CD4-positive, CD25-positive, alpha-beta regulatory T cell (primary cell): ENCODE results near the gene TOMM7. TPM values are rescaled to one million over a fixed set of nuclear protein-coding genes. Genes with fewer than 3 reads are reported as not detected.

Experiments used
- ATAC-seq, 2 donors: fragments of 150-1000 bp; cut with Tn5 transposase; one replicate each; pipeline ENCODE4 v1.10.0; 2021; ENCODE audit warnings: low read depth in 2 of 2, moderate number of reproducible peaks in 2 of 2, moderate library complexity in 1 of 2
- DNase-seq, 3 donors: peaks; one replicate each; pipeline versions ENCODE4 v3.0.0 to v3.0.0-alpha.2; 2012 to 2022; ENCODE audit warnings: mixed read lengths in 1 of 3
- H3K27ac ChIP-seq: one replicate; pipeline ENCODE4 v1.7.0; 2013; ENCODE audit warnings: mild to moderate bottlenecking, low read length; ENCODE audit not compliant: insufficient read depth, poor library complexity, severe bottlenecking
- H3K27me3 ChIP-seq: one replicate; pipeline ENCODE4 v1.7.0; 2013; ENCODE audit warnings: low read length; ENCODE audit not compliant: control insufficient read depth, insufficient read depth
- H3K36me3 ChIP-seq: one replicate; pipeline ENCODE4 v1.7.0; 2013; ENCODE audit warnings: mild to moderate bottlenecking, low read length, moderate library complexity; ENCODE audit not compliant: control insufficient read depth, insufficient read depth
- H3K4me1 ChIP-seq: 2 replicates; pipeline ENCODE4 v1.7.0; 2013; ENCODE audit warnings: mild to moderate bottlenecking, low read length; ENCODE audit not compliant: insufficient read depth, control insufficient read depth, poor library complexity, severe bottlenecking
- H3K4me3 ChIP-seq: one replicate; pipeline ENCODE4 v1.7.0; 2013; ENCODE audit warnings: low read depth, mild to moderate bottlenecking, low read length, moderate library complexity
- H3K9me3 ChIP-seq, 2 experiments: 1 replicate in 1 of 2; 2 replicates in 1 of 2; pipeline ENCODE4 v1.7.0; 2013; ENCODE audit warnings: low read length in 2 of 2, mild to moderate bottlenecking in 1 of 2, moderate library complexity in 1 of 2; ENCODE audit not compliant: control insufficient read depth in 2 of 2
- H3K27ac Mint-ChIP-seq, 3 donors: one replicate each; pipeline ENCODE4 v1.8.0; 2020 to 2022; ENCODE audit warnings: mild to moderate bottlenecking in 3 of 3, mixed read lengths in 3 of 3, moderate library complexity in 2 of 3
- H3K27me3 Mint-ChIP-seq: one replicate; pipeline ENCODE4 v1.8.0; 2022; ENCODE audit warnings: mild to moderate bottlenecking, mixed read lengths
- H3K36me3 Mint-ChIP-seq: one replicate; pipeline ENCODE4 v1.8.0; 2020; ENCODE audit warnings: mixed read lengths
- H3K4me1 Mint-ChIP-seq, 4 donors: one replicate each; pipeline ENCODE4 v1.8.0; 2020 to 2022; ENCODE audit warnings: mixed read lengths in 4 of 4, mild to moderate bottlenecking in 1 of 4
- H3K4me3 Mint-ChIP-seq, 4 donors: one replicate each; pipeline ENCODE4 v1.8.0; 2020 to 2022; ENCODE audit warnings: mild to moderate bottlenecking in 4 of 4, mixed read lengths in 4 of 4, moderate library complexity in 3 of 4
- H3K9me3 Mint-ChIP-seq, 7 donors: one replicate each; pipeline ENCODE4 v1.8.0; 2020 to 2022; ENCODE audit warnings: mixed read lengths in 7 of 7, mild to moderate bottlenecking in 3 of 7, moderate library complexity in 2 of 7
- polyA plus RNA-seq, 4 donors: library from polyadenylated mRNA; unstranded; fragments of 300-500 nt; fragmentation: Illumina TruSeq; gene quantifications; one replicate each; pipeline ENCODE4 v1.2.3, GENCODE V29; 2021
- total RNA-seq: library from RNA; stranded (reverse); gene quantifications from one replicate; pipeline ENCODE4 v1.2.3, GENCODE V29; 2022

Gene TOMM7
- total and polyA plus RNA-seq, 5 donors from 2014 or later: 217 to 490 (median 405) TPM

- Mint-ChIP-seq H3K9me3 (no peaks in the 10 kb centered on the region), H3K27ac (peak overlapping the region in 1 of 3 donors; percentile 38), H3K27me3 (no peaks in the 10 kb centered on the region), H3K4me1 (peaks cover 22 to 35% (median 26%) of the 10 kb centered on the region in 4 donors), H3K4me3 (no peak overlapping the region), H3K36me3 (peaks cover 24% of the 10 kb centered on the region)
- no peak overlapping the region for H3K27ac ChIP-seq
- H3K36me3 ChIP-seq: peaks cover 54% of the 10 kb centered on the region
- H3K4me3 ChIP-seq: no peak overlapping the region
- H3K4me1 ChIP-seq: peaks cover 5% of the 10 kb centered on the region
- H3K9me3 ChIP-seq: no peaks in the 10 kb centered on the region
- DNase-seq (no peak), ATAC-seq (no peak)
- H3K27me3 ChIP-seq: no peaks in the 10 kb centered on the region
Measured at GRCh38 chr7:22814261-22815208, 8.1 kb downstream of the TOMM7 start.

- Histone ChIP-seq H3K36me3 (peaks cover 48% of the 10 kb centered on the region), H3K4me3 (no peak overlapping the region), H3K4me1 (no peaks in the 10 kb centered on the region), H3K27ac (no peak overlapping the region), H3K27me3 (no peaks in the 10 kb centered on the region), H3K9me3 (no peaks in the 10 kb centered on the region)
- H3K27ac Mint-ChIP-seq: no peak overlapping the region
- ATAC-seq (no peak), DNase-seq (no peak)
- peaks cover 21% of the 10 kb centered on the region for H3K36me3 Mint-ChIP-seq
- peaks cover 7 to 25% (median 19%) of the 10 kb centered on the region in 4 donors for H3K4me1 Mint-ChIP-seq
- no peak overlapping the region for H3K4me3 Mint-ChIP-seq
- no peaks in the 10 kb centered on the region for H3K9me3 Mint-ChIP-seq
- no peaks in the 10 kb centered on the region for H3K27me3 Mint-ChIP-seq
Measured at GRCh38 chr7:22812353-22812752, 10.3 kb downstream of the TOMM7 start.

DNA sequence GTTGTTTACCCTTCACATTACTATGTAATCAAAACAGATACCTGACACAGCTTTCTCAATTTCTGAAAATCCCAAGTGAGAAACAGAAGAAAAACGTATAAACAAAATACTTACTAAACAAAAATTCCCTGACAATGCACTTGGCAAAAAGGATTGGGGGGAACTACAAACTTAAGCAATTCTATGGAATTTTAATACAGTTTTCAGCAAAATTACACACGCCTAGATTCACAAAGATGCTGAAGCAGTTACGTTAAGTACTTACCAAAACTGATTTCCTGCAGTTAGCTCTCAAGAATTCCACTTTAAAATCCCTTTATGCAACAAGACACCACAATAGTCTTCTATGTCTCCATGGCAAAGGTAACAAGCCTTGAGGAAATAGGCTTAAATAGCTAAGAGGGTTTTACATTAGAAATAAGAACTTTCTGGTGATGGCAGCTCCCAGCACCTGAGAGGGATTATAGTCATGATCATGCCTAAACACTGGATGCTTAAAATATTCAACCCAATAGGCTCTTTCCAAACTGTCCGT, 10.8 kb downstream of the TOMM7 start:
- H3K36me3 Mint-ChIP-seq: peaks cover 21% of the 10 kb centered on the region

DNA sequence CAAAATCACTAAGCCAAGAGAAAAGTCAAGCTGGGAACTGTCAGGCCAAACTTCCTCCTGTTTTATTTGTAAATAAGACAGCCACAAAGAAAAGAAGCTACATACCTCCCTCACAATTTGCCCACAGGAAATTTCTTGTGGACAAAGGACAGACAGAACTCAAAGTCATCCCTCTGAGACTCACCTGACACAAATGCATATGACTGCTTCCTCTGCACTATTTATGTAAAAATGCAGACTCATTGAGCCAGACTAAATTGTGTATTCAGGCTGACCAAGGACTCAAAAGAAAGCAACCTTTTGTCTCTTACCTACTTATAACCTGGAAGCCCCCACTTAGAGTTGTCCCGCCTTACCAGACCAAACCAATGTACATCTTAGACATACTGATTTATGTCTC, 11.8 kb downstream of the TOMM7 start:
- Histone ChIP-seq H3K4me3 (no peak overlapping the region), H3K36me3 (peaks cover 34% of the 10 kb centered on the region), H3K4me1 (no peaks in the 10 kb centered on the region), H3K27me3 (no peaks in the 10 kb centered on the region), H3K27ac (no peak overlapping the region), H3K9me3 (no peaks in the 10 kb centered on the region)
- H3K27me3 Mint-ChIP-seq: peaks cover 3% of the 10 kb centered on the region
- peaks cover 21% of the 10 kb centered on the region for H3K36me3 Mint-ChIP-seq
- peak overlapping the region in 2 of 3 donors; percentile 65 for H3K27ac Mint-ChIP-seq
- ATAC-seq: no peak
- H3K9me3 Mint-ChIP-seq: no peaks in the 10 kb centered on the region
- no peak for DNase-seq
- no peak overlapping the region for H3K4me3 Mint-ChIP-seq
- H3K4me1 Mint-ChIP-seq: peaks cover 0 to 13% (median 9%) of the 10 kb centered on the region in 4 donors

More for the DNA sequence above, 10.8 kb downstream of the TOMM7 start:
- Mint-ChIP-seq H3K4me3 (no peak overlapping the region), H3K27ac (no peak overlapping the region), H3K4me1 (peaks cover 6 to 21% (median 16%) of the 10 kb centered on the region in 4 donors), H3K27me3 (no peaks in the 10 kb centered on the region), H3K9me3 (no peaks in the 10 kb centered on the region)
- Histone ChIP-seq H3K36me3 (peaks cover 43% of the 10 kb centered on the region), H3K4me1 (no peaks in the 10 kb centered on the region), H3K27me3 (no peaks in the 10 kb centered on the region), H3K4me3 (no peak overlapping the region), H3K27ac (no peak overlapping the region), H3K9me3 (no peaks in the 10 kb centered on the region)
- DNase-seq (no peak), ATAC-seq (no peak)

DNA sequence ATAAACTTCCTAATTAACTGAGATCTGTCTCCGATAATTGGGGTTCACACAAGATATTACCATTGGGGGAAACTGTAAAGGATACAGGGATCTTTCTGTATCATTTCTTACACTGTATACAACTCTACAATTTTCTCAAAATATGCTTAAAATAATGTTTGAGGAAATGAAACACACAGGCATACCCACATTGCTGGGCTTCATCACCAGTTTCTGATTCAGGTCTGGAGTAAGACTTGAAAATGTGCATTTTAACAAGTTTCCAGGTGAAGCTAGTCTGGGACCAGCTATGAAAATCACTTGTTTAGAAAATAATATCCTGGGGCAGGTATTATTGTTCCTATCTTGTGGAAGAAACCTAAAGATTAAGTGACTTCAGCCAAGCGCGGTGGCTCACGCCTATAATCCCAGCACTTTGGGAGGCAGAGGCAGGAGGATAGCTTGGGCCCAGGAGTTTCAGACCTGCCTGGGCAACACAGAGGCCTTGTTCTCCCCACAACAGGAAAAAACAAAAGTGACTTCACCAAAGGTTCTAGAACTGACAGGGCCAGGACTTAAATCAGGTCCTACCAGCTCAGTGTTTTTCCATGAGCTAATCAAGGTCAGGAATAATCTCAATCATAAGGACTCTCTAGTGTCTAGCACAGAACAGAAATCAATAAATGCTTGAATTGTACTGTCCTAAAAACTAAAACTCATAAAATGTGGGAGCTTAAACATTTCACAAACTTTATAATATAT, 12.6 kb downstream of the TOMM7 start:
- peak overlapping the region in 2 of 3 donors; percentile 38 to 65 for H3K27ac Mint-ChIP-seq
- H3K27ac ChIP-seq: no peak overlapping the region
- H3K27me3 Mint-ChIP-seq: peaks cover 4% of the 10 kb centered on the region
- H3K4me3 Mint-ChIP-seq: no peak overlapping the region
- DNase-seq: no peak
- no peaks in the 10 kb centered on the region for H3K27me3 ChIP-seq
- H3K36me3 Mint-ChIP-seq: peaks cover 21% of the 10 kb centered on the region
- H3K9me3 ChIP-seq: no peaks in the 10 kb centered on the region
- H3K36me3 ChIP-seq: peaks cover 26% of the 10 kb centered on the region
- H3K4me1 Mint-ChIP-seq: peaks cover 0 to 9% (median 3%) of the 10 kb centered on the region in 4 donors
- no peak for ATAC-seq
- no peaks in the 10 kb centered on the region for H3K4me1 ChIP-seq
- no peaks in the 10 kb centered on the region for H3K9me3 Mint-ChIP-seq
- H3K4me3 ChIP-seq: no peak overlapping the region

- Histone ChIP-seq H3K4me3 (no peak overlapping the region), H3K36me3 (peaks cover 12% of the 10 kb centered on the region), H3K4me1 (no peaks in the 10 kb centered on the region), H3K27me3 (no peaks in the 10 kb centered on the region), H3K9me3 (no peaks in the 10 kb centered on the region), H3K27ac (no peak overlapping the region)
- Mint-ChIP-seq H3K9me3 (no peaks in the 10 kb centered on the region), H3K27me3 (peaks cover 11% of the 10 kb centered on the region), H3K36me3 (peaks cover 12% of the 10 kb centered on the region), H3K4me1 (peaks cover 0 to 3% (median 1%) of the 10 kb centered on the region in 4 donors), H3K4me3 (no peak overlapping the region), H3K27ac (no peak overlapping the region)
- DNase-seq (no peak), ATAC-seq (no peak)
Measured at GRCh38 chr7:22808140-22808539, 14.5 kb downstream of the TOMM7 start.

DNA sequence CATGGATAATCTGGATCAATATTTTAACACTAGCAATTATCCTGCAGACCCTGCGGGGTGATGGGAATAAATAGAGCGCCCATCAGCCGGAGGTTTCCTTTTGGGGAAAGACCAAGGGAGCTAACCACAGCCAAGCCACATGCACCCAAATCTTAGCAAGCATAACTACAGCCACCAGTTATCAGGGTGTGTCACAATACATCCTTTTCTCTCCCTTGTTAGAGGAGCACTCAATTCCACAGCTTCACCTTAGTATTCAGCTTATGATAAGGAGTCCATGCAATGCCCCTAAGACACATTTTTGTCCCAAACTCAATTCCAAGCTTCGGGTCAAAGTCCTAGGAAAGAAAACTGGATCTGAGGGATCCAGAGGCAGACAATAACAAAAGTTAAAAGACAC, 15.9 kb downstream of the TOMM7 start:
- Mint-ChIP-seq H3K9me3 (no peaks in the 10 kb centered on the region), H3K36me3 (no peaks in the 10 kb centered on the region), H3K4me3 (no peak overlapping the region), H3K4me1 (peaks cover 0 to 2% (median 0%) of the 10 kb centered on the region in 4 donors), H3K27ac (no peak overlapping the region), H3K27me3 (peaks cover 15% of the 10 kb centered on the region)
- Histone ChIP-seq H3K4me1 (no peaks in the 10 kb centered on the region), H3K36me3 (no peaks in the 10 kb centered on the region), H3K27me3 (no peaks in the 10 kb centered on the region), H3K4me3 (no peak overlapping the region), H3K9me3 (no peaks in the 10 kb centered on the region), H3K27ac (no peak overlapping the region)
- no peak for DNase-seq
- no peak for ATAC-seq
